Peyer's patch (tissue), 4 donors: ENCODE measurements around the gene PSD2.

Experiments
- CTCF ChIP-seq, 6 experiments: fragments of 450-650 bp in 4 of 6; fragments of 200-600 bp in 2 of 6; sonication (generic) in 1 of 6; IDR thresholded peaks; one replicate each; pipeline ENCODE4 v1.5.1; 2017 to 2019; ENCODE audit warnings: antibody characterized with exemption in 6 of 6, mild to moderate bottlenecking in 3 of 6, moderate library complexity in 1 of 6
- POLR2A ChIP-seq, 2 donors: fragments of 450-650 bp; IDR thresholded peaks; one replicate each; pipeline ENCODE4 v1.5.1; 2017; ENCODE audit warnings: antibody characterized with exemption in 2 of 2, mild to moderate bottlenecking in 2 of 2, moderate library complexity in 2 of 2

GRCh38 chr5:139861021-139861888 lies 65.6 kb downstream of the PSD2 start:
- TF ChIP-seq CTCF (IDR thresholded peaks at IDR 0.05): no peak
- no peak for TF ChIP-seq POLR2A (IDR thresholded peaks at IDR 0.05)
